ENCODE measurements around the gene DOLPP1. TPM values are rescaled to one million over a fixed set of nuclear protein-coding genes. Genes with fewer than 3 reads are reported as not detected.

Gene DOLPP1
- total RNA-seq, 1 experiment from 2014 or later = 32.7 TPM

- Mint-ChIP-seq H3K36me3 (peaks cover 9% of the 10 kb centered on the region), H3K4me1 (peaks cover 28% of the 10 kb centered on the region), H3K9me3 (no peaks in the 10 kb centered on the region), H3K4me3 (peak overlapping the region; percentile 62), H3K27me3 (ENCODE audit: low read depth) (no peaks in the 10 kb centered on the region), H3K27ac (peak overlapping the region; percentile 97)
- ChIA-PET CTCF (interaction anchor here (1.0 to 2.4 kb wide), 2 partner anchors 8 to 15 kb away, joined by 3 to 10 read pairs; partner anchors contain the start of gene DOLPP1), POLR2A (interaction anchor here (0.7 to 1.4 kb wide), 4 partner anchors 9 to 1142 kb away, joined by 3 to 5 read pairs (median 3); partner anchors contain the start of gene DOLPP1)
- TF ChIP-seq ZNF232 (CRISPR knock-in tag; IDR thresholded peaks at IDR 0.05) = no peak
- TF ChIP-seq, protein P1, sequence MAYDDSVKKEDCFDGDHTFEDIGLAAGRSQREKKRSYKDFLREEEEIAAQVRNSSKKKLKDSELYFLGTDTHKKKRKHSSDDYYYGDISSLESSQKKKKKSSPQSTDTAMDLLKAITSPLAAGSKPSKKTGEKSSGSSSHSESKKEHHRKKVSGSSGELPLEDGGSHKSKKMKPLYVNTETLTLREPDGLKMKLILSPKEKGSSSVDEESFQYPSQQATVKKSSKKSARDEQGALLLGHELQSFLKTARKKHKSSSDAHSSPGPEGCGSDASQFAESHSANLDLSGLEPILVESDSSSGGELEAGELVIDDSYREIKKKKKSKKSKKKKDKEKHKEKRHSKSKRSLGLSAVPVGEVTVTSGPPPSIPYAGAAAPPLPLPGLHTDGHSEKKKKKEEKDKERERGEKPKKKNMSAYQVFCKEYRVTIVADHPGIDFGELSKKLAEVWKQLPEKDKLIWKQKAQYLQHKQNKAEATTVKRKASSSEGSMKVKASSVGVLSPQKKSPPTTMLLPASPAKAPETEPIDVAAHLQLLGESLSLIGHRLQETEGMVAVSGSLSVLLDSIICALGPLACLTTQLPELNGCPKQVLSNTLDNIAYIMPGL (CRISPR knock-in tag; IDR thresholded peaks at IDR 0.05) = 0 out of 2 replicates have a peak, but pooled peaks have one; percentile 3
- no peak for TF ChIP-seq ZNF317 (CRISPR knock-in tag; IDR thresholded peaks at IDR 0.05; ENCODE audit: borderline replicate concordance, low read depth)
- no peak for TF ChIP-seq TEAD1 (CRISPR knock-in tag; IDR thresholded peaks at IDR 0.05)
- TF ChIP-seq ZNF121 (CRISPR knock-in tag; IDR thresholded peaks at IDR 0.05) = peak; percentile 75
- no peak for TF ChIP-seq PRDM15 (CRISPR knock-in tag; IDR thresholded peaks at IDR 0.05)
- no peak for TF ChIP-seq GTF2I (CRISPR knock-in tag; conservative IDR thresholded peaks at IDR 0.05)
- DNase-seq (ENCODE audit: low spot score) (no peak), ATAC-seq (peak; percentile 14)
Measured at GRCh38 chr9:129072171-129072570, 8.7 kb upstream of the DOLPP1 start.

GRCh38 chr9:129073404-129073803 is 7.5 kb upstream of the DOLPP1 start:
- Mint-ChIP-seq H3K9me3 (no peaks in the 10 kb centered on the region), H3K36me3 (peaks cover 4% of the 10 kb centered on the region; the same call in 1 of the 2 replicates), H3K4me3 (no peak overlapping the region), H3K4me1 (peaks cover 28% of the 10 kb centered on the region), H3K27ac (no peak overlapping the region), H3K27me3 (ENCODE audit: low read depth) (no peaks in the 10 kb centered on the region)
- POLR2A ChIA-PET = no interaction called here
- CTCF ChIA-PET = interaction anchor here (2.5 kb wide), 1 partner anchor 66 kb away, joined by 5 read pairs; no protein-coding TSS in a partner anchor
- DNase-seq (ENCODE audit: low spot score) (no peak), ATAC-seq (no peak)
- TF ChIP-seq, protein P2, sequence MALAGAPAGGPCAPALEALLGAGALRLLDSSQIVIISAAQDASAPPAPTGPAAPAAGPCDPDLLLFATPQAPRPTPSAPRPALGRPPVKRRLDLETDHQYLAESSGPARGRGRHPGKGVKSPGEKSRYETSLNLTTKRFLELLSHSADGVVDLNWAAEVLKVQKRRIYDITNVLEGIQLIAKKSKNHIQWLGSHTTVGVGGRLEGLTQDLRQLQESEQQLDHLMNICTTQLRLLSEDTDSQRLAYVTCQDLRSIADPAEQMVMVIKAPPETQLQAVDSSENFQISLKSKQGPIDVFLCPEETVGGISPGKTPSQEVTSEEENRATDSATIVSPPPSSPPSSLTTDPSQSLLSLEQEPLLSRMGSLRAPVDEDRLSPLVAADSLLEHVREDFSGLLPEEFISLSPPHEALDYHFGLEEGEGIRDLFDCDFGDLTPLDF (CRISPR knock-in tag; IDR thresholded peaks at IDR 0.05) = no peak

- Mint-ChIP-seq H3K36me3 (no peaks in the 10 kb centered on the region), H3K27ac (peak overlapping the region; percentile 45; the same call in 1 of the 2 replicates), H3K9me3 (no peaks in the 10 kb centered on the region), H3K27me3 (ENCODE audit: low read depth) (no peaks in the 10 kb centered on the region), H3K4me1 (peaks cover 29% of the 10 kb centered on the region), H3K4me3 (no peak overlapping the region)
- POLR2A ChIA-PET = no interaction called here
- ATAC-seq (no peak), DNase-seq (ENCODE audit: low spot score) (no peak)
- CTCF ChIA-PET = interaction anchor here (2.5 kb wide), 1 partner anchor 66 kb away, joined by 5 read pairs; no protein-coding TSS in a partner anchor
- TF ChIP-seq, protein P3, sequence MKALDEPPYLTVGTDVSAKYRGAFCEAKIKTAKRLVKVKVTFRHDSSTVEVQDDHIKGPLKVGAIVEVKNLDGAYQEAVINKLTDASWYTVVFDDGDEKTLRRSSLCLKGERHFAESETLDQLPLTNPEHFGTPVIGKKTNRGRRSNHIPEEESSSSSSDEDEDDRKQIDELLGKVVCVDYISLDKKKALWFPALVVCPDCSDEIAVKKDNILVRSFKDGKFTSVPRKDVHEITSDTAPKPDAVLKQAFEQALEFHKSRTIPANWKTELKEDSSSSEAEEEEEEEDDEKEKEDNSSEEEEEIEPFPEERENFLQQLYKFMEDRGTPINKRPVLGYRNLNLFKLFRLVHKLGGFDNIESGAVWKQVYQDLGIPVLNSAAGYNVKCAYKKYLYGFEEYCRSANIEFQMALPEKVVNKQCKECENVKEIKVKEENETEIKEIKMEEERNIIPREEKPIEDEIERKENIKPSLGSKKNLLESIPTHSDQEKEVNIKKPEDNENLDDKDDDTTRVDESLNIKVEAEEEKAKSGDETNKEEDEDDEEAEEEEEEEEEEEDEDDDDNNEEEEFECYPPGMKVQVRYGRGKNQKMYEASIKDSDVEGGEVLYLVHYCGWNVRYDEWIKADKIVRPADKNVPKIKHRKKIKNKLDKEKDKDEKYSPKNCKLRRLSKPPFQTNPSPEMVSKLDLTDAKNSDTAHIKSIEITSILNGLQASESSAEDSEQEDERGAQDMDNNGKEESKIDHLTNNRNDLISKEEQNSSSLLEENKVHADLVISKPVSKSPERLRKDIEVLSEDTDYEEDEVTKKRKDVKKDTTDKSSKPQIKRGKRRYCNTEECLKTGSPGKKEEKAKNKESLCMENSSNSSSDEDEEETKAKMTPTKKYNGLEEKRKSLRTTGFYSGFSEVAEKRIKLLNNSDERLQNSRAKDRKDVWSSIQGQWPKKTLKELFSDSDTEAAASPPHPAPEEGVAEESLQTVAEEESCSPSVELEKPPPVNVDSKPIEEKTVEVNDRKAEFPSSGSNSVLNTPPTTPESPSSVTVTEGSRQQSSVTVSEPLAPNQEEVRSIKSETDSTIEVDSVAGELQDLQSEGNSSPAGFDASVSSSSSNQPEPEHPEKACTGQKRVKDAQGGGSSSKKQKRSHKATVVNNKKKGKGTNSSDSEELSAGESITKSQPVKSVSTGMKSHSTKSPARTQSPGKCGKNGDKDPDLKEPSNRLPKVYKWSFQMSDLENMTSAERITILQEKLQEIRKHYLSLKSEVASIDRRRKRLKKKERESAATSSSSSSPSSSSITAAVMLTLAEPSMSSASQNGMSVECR (CRISPR knock-in tag; IDR thresholded peaks at IDR 0.05; ENCODE audit: borderline replicate concordance) = no peak
- TF ChIP-seq TP53 (CRISPR knock-in tag; IDR thresholded peaks at IDR 0.05) (no peak), NR3C1 (CRISPR knock-in tag; conservative IDR thresholded peaks at IDR 0.05; ENCODE audit: low read depth) (no peak), ZNF232 (CRISPR knock-in tag; IDR thresholded peaks at IDR 0.05) (no peak)
- TF ChIP-seq, protein P2 (CRISPR knock-in tag; IDR thresholded peaks at IDR 0.05) = no peak
- TF ChIP-seq, protein P4, sequence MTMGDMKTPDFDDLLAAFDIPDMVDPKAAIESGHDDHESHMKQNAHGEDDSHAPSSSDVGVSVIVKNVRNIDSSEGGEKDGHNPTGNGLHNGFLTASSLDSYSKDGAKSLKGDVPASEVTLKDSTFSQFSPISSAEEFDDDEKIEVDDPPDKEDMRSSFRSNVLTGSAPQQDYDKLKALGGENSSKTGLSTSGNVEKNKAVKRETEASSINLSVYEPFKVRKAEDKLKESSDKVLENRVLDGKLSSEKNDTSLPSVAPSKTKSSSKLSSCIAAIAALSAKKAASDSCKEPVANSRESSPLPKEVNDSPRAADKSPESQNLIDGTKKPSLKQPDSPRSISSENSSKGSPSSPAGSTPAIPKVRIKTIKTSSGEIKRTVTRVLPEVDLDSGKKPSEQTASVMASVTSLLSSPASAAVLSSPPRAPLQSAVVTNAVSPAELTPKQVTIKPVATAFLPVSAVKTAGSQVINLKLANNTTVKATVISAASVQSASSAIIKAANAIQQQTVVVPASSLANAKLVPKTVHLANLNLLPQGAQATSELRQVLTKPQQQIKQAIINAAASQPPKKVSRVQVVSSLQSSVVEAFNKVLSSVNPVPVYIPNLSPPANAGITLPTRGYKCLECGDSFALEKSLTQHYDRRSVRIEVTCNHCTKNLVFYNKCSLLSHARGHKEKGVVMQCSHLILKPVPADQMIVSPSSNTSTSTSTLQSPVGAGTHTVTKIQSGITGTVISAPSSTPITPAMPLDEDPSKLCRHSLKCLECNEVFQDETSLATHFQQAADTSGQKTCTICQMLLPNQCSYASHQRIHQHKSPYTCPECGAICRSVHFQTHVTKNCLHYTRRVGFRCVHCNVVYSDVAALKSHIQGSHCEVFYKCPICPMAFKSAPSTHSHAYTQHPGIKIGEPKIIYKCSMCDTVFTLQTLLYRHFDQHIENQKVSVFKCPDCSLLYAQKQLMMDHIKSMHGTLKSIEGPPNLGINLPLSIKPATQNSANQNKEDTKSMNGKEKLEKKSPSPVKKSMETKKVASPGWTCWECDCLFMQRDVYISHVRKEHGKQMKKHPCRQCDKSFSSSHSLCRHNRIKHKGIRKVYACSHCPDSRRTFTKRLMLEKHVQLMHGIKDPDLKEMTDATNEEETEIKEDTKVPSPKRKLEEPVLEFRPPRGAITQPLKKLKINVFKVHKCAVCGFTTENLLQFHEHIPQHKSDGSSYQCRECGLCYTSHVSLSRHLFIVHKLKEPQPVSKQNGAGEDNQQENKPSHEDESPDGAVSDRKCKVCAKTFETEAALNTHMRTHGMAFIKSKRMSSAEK (CRISPR knock-in tag; IDR thresholded peaks at IDR 0.05; ENCODE audit: borderline replicate concordance) = no peak
Measured at GRCh38 chr9:129074106-129074505, 6.8 kb upstream of the DOLPP1 start.

Measured in WTC11 (cell line).